Keratinocyte (primary cell): ENCODE measurements around the gene SHISA4. TPM values are rescaled to one million over a fixed set of nuclear protein-coding genes. Genes with fewer than 3 reads are reported as not detected.

ENCODE experiments used
- DNase-seq: peaks from one replicate; pipeline ENCODE4 v3.0.0-alpha.2; 2011; ENCODE audit warnings: low read depth, missing footprints, low spot score
- FAIRE-seq: peaks from 2 replicates; lab custom pipeline; 2011; peaks lifted over from hg19 to GRCh38; lab: Jason Lieb, UNC
- H2AFZ ChIP-seq: 2 replicates; pipeline ENCODE4 v1.6.0; 2012; ENCODE audit warnings: low read length, control low read depth, inconsistent platforms; ENCODE audit not compliant: control insufficient read depth
- H3K27ac ChIP-seq: 2 replicates; pipeline ENCODE4 v1.5.1; 2011; ENCODE audit warnings: low read length; ENCODE audit not compliant: control insufficient read depth, insufficient read depth
- H3K27me3 ChIP-seq: 3 replicates; pipeline ENCODE4 v1.6.0; 2011; ENCODE audit warnings: low read length; ENCODE audit not compliant: control insufficient read depth, insufficient read depth; ENCODE audit errors: extremely low read depth
- H3K36me3 ChIP-seq, 2 experiments: 2 replicates in 1 of 2; 3 replicates in 1 of 2; pipeline ENCODE4 v1.5.1; 2011; ENCODE audit warnings: low read length in 2 of 2, mild to moderate bottlenecking in 1 of 2; ENCODE audit not compliant: control insufficient read depth in 2 of 2, insufficient read depth in 2 of 2; ENCODE audit errors: extremely low read depth in 1 of 2
- H3K4me1 ChIP-seq: 3 replicates; pipeline ENCODE4 v1.5.1; 2011; ENCODE audit warnings: low read length; ENCODE audit not compliant: control insufficient read depth, insufficient read depth; ENCODE audit errors: extremely low read depth
- H3K4me2 ChIP-seq: 3 replicates; pipeline ENCODE4 v1.6.0; 2011; ENCODE audit warnings: low read depth, low read length; ENCODE audit not compliant: control insufficient read depth, insufficient read depth; ENCODE audit errors: extremely low read depth
- H3K4me3 ChIP-seq, 3 experiments: fragments of 200-600 bp in 1 of 3; sonication (generic) in 1 of 3; 2 replicates in 2 of 3; 3 replicates in 1 of 3; pipeline ENCODE4 v1.5.1; 2011 to 2016; ENCODE audit warnings: low read length in 3 of 3, mild to moderate bottlenecking in 3 of 3, control low read depth in 2 of 3, inconsistent platforms in 1 of 3, low read depth in 1 of 3, mixed read lengths in 1 of 3, mixed run types in 1 of 3, moderate library complexity in 1 of 3; ENCODE audit not compliant: control insufficient read depth in 2 of 3, insufficient read depth in 2 of 3; ENCODE audit errors: extremely low read depth in 1 of 3
- H3K79me2 ChIP-seq: 2 replicates; pipeline ENCODE4 v1.6.0; 2012; ENCODE audit warnings: low read length; ENCODE audit not compliant: control insufficient read depth, insufficient read depth
- H3K9ac ChIP-seq: 3 replicates; pipeline ENCODE4 v1.6.0; 2011; ENCODE audit warnings: low read length; ENCODE audit not compliant: control insufficient read depth, insufficient read depth; ENCODE audit errors: extremely low read depth
- H3K9me1 ChIP-seq: 3 replicates; pipeline ENCODE4 v1.6.0; 2011; ENCODE audit warnings: low read length; ENCODE audit not compliant: control insufficient read depth, insufficient read depth; ENCODE audit errors: extremely low read depth
- H3K9me3 ChIP-seq: 2 replicates; pipeline ENCODE4 v1.5.1; 2012; ENCODE audit warnings: low read depth, low read length; ENCODE audit not compliant: control insufficient read depth
- H4K20me1 ChIP-seq: 3 replicates; pipeline ENCODE4 v1.6.0; 2011; ENCODE audit warnings: low read length; ENCODE audit not compliant: control insufficient read depth, insufficient read depth; ENCODE audit errors: extremely low read depth
- EZH2 ChIP-seq: IDR thresholded peaks from one replicate; pipeline ENCODE4 v1.6.1; 2012; ENCODE audit warnings: inconsistent platforms, mild to moderate bottlenecking, low read length, moderate library complexity
- dilution Hi-C: fragments of 300-500 bp; cut with MboI; formaldehyde crosslinking; loops from one replicate; pipeline ENCODE4 v1.7.0; 2020; ENCODE audit warnings: low sequenced_read_pairs; ENCODE audit not compliant: extremely low pct_ligation_motif_present
- polyA plus RNA-seq, 5 experiments: library from polyadenylated mRNA; depleted of rRNA in 3 of 5; stranded (reverse) in 3 of 5; stranded (forward) in 1 of 5; unstranded in 1 of 5; fragments of >200 nt; gene quantifications; 1 replicate in 1 of 5; 2 replicates in 3 of 5; 3 replicates in 1 of 5; pipeline versions ENCODE4 v1.2.1 to v1.2.3, GENCODE V29; 2011 to 2012; ENCODE audit warnings: missing spikeins in 2 of 5, low read depth in 1 of 5, low replicate concordance in 1 of 5
- TF ChIP-seq, protein P1 (sequence below), 3 experiments: IDR thresholded peaks in 1 of 3; conservative IDR thresholded peaks in 1 of 3; optimal IDR thresholded peaks in 1 of 3; 2 replicates in 2 of 3; 3 replicates in 1 of 3; pipeline versions ENCODE3 to v1.5.1; 2011; ENCODE audit warnings: low read length in 3 of 3, mild to moderate bottlenecking in 3 of 3, moderate library complexity in 2 of 3, control low read depth in 1 of 3, inconsistent platforms in 1 of 3; ENCODE audit not compliant: insufficient read depth in 2 of 3; ENCODE audit errors: extremely low read depth in 1 of 3

The SHISA4 gene
- polyA plus RNA-seq, 1 donor (not counting 4 experiments of a cell fraction or from before 2014, with no cell fraction given): 2.2 TPM

GRCh38 chr1:201885531-201886075 is 3.1 kb upstream of the SHISA4 start:
- no peak for TF ChIP-seq EZH2
- TF ChIP-seq, protein P1, sequence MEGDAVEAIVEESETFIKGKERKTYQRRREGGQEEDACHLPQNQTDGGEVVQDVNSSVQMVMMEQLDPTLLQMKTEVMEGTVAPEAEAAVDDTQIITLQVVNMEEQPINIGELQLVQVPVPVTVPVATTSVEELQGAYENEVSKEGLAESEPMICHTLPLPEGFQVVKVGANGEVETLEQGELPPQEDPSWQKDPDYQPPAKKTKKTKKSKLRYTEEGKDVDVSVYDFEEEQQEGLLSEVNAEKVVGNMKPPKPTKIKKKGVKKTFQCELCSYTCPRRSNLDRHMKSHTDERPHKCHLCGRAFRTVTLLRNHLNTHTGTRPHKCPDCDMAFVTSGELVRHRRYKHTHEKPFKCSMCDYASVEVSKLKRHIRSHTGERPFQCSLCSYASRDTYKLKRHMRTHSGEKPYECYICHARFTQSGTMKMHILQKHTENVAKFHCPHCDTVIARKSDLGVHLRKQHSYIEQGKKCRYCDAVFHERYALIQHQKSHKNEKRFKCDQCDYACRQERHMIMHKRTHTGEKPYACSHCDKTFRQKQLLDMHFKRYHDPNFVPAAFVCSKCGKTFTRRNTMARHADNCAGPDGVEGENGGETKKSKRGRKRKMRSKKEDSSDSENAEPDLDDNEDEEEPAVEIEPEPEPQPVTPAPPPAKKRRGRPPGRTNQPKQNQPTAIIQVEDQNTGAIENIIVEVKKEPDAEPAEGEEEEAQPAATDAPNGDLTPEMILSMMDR (optimal IDR thresholded peaks at IDR 0.05 in 1 of 3, IDR thresholded peaks at IDR 0.05 in 1 of 3, conservative IDR thresholded peaks at IDR 0.05 in 1 of 3; ENCODE audit: extremely low read depth in 1 of 3, insufficient read depth in 2 of 3, low read length in 3 of 3): no peak
- peaks cover 38% of the 10 kb centered on the region for H3K4me1 ChIP-seq
- DNase-seq: no peak
- no peak overlapping the region for H2AFZ ChIP-seq
- H4K20me1 ChIP-seq: no peaks in the 10 kb centered on the region
- no peaks in the 10 kb centered on the region for H3K36me3 ChIP-seq
- H3K27me3 ChIP-seq: peaks cover 18% of the 10 kb centered on the region
- peaks cover 5% of the 10 kb centered on the region for H3K9me1 ChIP-seq
- no peaks in the 10 kb centered on the region for H3K79me2 ChIP-seq
- no peak overlapping the region for H3K9ac ChIP-seq
- dilution Hi-C loops: no loop called here
- H3K4me2 ChIP-seq: peak overlapping the region; percentile 34
- peak; percentile 76 for FAIRE-seq
- no peak overlapping the region for H3K27ac ChIP-seq
- H3K4me3 ChIP-seq: no peak overlapping the region
- no peaks in the 10 kb centered on the region for H3K9me3 ChIP-seq

- Histone ChIP-seq H3K4me3 (no peak overlapping the region), H3K9me3 (no peaks in the 10 kb centered on the region), H4K20me1 (no peaks in the 10 kb centered on the region), H3K27ac (no peak overlapping the region), H3K4me1 (peaks cover 38% of the 10 kb centered on the region), H3K79me2 (no peaks in the 10 kb centered on the region), H3K9ac (no peak overlapping the region), H3K36me3 (no peaks in the 10 kb centered on the region), H3K27me3 (peaks cover 18% of the 10 kb centered on the region), H3K4me2 (no peak overlapping the region), H3K9me1 (peaks cover 5% of the 10 kb centered on the region), H2AFZ (no peak overlapping the region)
- FAIRE-seq: no peak
- dilution Hi-C loops: no loop called here
- no peak for TF ChIP-seq EZH2
- TF ChIP-seq, protein P1 (optimal IDR thresholded peaks at IDR 0.05 in 1 of 3, IDR thresholded peaks at IDR 0.05 in 1 of 3, conservative IDR thresholded peaks at IDR 0.05 in 1 of 3; ENCODE audit: extremely low read depth in 1 of 3, insufficient read depth in 2 of 3, low read length in 3 of 3): no peak
- DNase-seq: no peak
Observed at GRCh38 chr1:201886103-201886885, 2.4 kb upstream of the SHISA4 start.
